ENCODE data around the gene RPS3.

The RPS3 gene

GRCh38 chr11:75420224-75421034, 21.1 kb downstream of the RPS3 start:
- no peak for DNase-seq

GRCh38 chr11:75421035-75421602, 21.8 kb downstream of the RPS3 start:
- no peak for DNase-seq

- DNase-seq: no peak
These were observed 22.6 kb downstream of the RPS3 start for GRCh38 chr11:75421902-75422247.

GRCh38 chr11:75422248-75423231, 23.2 kb downstream of the RPS3 start:
- peak; percentile 68 for DNase-seq

GRCh38 chr11:75423721-75424120, 24.4 kb downstream of the RPS3 start:
- DNase-seq: no peak

GRCh38 chr11:75424396-75424795, 25.1 kb downstream of the RPS3 start:
- no peak for DNase-seq

- no peak for DNase-seq
These were observed 26.1 kb downstream of the RPS3 start for GRCh38 chr11:75425422-75425821.

- DNase-seq: no peak
These were observed 27.4 kb downstream of the RPS3 start for GRCh38 chr11:75426720-75427086.

GRCh38 chr11:75427181-75427580, 27.9 kb downstream of the RPS3 start:
- no peak for DNase-seq

- no peak for DNase-seq
These were observed 29.0 kb downstream of the RPS3 start for GRCh38 chr11:75428281-75428724.

GRCh38 chr11:75428989-75429640, 29.8 kb downstream of the RPS3 start:
- no peak for DNase-seq

GRCh38 chr11:75429641-75429901, 30.3 kb downstream of the RPS3 start:
- no peak for DNase-seq

- peak; percentile 73 for DNase-seq
These were observed 30.8 kb downstream of the RPS3 start for GRCh38 chr11:75429902-75430713.

GRCh38 chr11:75430714-75431532, 31.6 kb downstream of the RPS3 start:
- DNase-seq: no peak

GRCh38 chr11:75431533-75432525, 32.5 kb downstream of the RPS3 start:
- DNase-seq: no peak

GRCh38 chr11:75432911-75433321, 33.6 kb downstream of the RPS3 start, which contains the start of gene KLHL35:
Gene KLHL35 (minus strand): TSS chr11:75433203. CDS start chr11:75430629, 2,574 bp downstream.
- DNase-seq: no peak

- DNase-seq: no peak
These were observed 34.1 kb downstream of the RPS3 start for GRCh38 chr11:75433443-75433842.

- DNase-seq: no peak
These were observed 34.7 kb downstream of the RPS3 start for GRCh38 chr11:75434051-75434450.

GRCh38 chr11:75434886-75435570, 35.7 kb downstream of the RPS3 start:
- DNase-seq: no peak

Measured in NCI-H1092 treated with DMSO at 0.1 percent for 48 hours (cell line).